SH-SY5Y (cell line): ENCODE results near the gene SIGMAR1.

ENCODE experiments used
- GATA2 ChIP-seq: IDR thresholded peaks from 2 replicates; pipeline ENCODE4 v1.6.1; 2011; ENCODE audit warnings: mild to moderate bottlenecking, low read depth, low read length
- GATA3 ChIP-seq: IDR thresholded peaks from 2 replicates; pipeline ENCODE4 v1.6.1; 2011; ENCODE audit warnings: low read depth, mild to moderate bottlenecking, low read length, moderate library complexity

GRCh38 chr9:34658461-34658860 is 20.9 kb upstream of the SIGMAR1 start:
- TF ChIP-seq GATA3: no peak
- TF ChIP-seq GATA2: no peak
